ENCODE results near the gene UGT2A3.

- no peak for TF ChIP-seq CTCF (IDR thresholded peaks at IDR 0.05; ENCODE audit: low read depth, low read length, poor library complexity, severe bottlenecking)
- no peak for TF ChIP-seq EZH2phosphoT487 (IDR thresholded peaks at IDR 0.05; ENCODE audit: borderline replicate concordance, low read length)
These were observed 30.6 kb downstream of the UGT2A3 start for GRCh38 chr4:68921051-68921450.

All from DOHH2 (cell line).